AG10803 (cell line): ENCODE results near the gene GPHA2.
"Not testable (repeated sequence)": the region's sequence is repeated elsewhere in the genome, so short reads cannot be mapped to it uniquely, and the experiment has no call there.

Experiments
- DNase-seq: peaks from one replicate; pipeline ENCODE4 v3.0.0; 2010; ENCODE audit warnings: low read depth
- H3K4me3 ChIP-seq: 2 replicates; pipeline ENCODE4 v1.5.1; 2011; ENCODE audit warnings: mild to moderate bottlenecking, low read length, control low read depth
- TF ChIP-seq, protein P1 (sequence below): conservative IDR thresholded peaks from 2 replicates; pipeline ENCODE4 v1.5.1; 2011; ENCODE audit warnings: mild to moderate bottlenecking, low read length, control low read depth, inconsistent platforms

Gene GPHA2, protein sequence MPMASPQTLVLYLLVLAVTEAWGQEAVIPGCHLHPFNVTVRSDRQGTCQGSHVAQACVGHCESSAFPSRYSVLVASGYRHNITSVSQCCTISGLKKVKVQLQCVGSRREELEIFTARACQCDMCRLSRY

DNA sequence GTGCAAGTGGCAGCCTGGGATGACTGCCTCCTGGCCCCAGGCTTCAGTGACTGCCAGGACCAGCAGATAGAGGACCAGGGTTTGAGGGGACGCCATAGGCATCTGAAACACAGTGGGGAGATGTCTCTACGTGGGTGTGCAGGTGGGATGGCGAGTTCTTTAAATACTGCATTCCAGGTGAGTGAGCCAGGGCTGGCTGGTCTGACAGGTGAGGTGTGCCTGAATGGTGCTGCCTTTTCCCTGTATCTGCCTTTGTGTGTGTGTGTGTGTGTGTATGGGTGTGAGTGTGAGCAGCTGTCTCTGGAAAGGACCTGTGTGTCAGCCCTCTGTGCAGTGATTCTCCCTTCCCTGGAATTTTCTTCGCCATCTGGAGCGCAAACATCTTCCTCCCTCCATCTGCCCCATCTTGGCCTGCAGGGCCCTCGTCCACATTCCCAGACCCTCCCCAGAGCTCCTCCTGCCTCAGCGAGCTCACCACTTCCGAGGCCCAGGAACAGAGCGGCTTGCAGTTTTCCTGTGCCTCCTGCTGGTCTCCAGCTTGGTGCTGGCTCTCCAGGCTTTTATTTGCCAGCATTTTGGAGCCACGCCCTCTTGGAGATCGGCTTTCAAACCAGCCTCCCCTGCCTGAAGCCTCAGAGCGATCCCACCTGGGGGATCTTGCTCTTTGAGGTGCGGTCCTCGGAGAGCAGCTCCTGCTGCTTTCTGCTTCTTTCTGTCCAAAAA is at the start of gene GPHA2:
TSS of gene GPHA2 (minus strand) at position 535 of the 723 bp plus-strand sequence. CDS start at position 102, 433 bp downstream.
- peak; percentile 71 for DNase-seq
- H3K4me3 ChIP-seq, result no peak within 1 kb of the TSS
- TF ChIP-seq, protein P1, sequence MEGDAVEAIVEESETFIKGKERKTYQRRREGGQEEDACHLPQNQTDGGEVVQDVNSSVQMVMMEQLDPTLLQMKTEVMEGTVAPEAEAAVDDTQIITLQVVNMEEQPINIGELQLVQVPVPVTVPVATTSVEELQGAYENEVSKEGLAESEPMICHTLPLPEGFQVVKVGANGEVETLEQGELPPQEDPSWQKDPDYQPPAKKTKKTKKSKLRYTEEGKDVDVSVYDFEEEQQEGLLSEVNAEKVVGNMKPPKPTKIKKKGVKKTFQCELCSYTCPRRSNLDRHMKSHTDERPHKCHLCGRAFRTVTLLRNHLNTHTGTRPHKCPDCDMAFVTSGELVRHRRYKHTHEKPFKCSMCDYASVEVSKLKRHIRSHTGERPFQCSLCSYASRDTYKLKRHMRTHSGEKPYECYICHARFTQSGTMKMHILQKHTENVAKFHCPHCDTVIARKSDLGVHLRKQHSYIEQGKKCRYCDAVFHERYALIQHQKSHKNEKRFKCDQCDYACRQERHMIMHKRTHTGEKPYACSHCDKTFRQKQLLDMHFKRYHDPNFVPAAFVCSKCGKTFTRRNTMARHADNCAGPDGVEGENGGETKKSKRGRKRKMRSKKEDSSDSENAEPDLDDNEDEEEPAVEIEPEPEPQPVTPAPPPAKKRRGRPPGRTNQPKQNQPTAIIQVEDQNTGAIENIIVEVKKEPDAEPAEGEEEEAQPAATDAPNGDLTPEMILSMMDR, result peak; percentile 32

DNA sequence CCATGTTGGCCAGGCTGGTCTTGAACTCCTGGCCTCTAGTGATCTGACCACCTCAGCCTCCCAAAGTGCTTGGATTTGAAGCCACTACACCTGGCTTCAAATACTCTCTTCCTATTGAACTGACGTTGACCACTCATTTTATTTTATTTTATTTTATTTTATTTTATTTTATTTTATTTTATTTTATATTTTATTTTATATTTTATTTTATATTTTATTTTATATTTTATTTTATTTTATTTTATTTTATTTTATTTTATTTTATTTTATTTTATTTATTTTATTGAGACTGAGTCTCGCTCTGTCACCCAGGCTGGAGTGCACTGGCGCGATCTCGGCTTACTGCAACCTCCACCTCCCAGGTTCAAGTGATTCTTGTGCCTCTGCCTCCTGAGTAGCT is 47.6 kb upstream of the GPHA2 start:
- not testable (repeated sequence) for H3K4me3 ChIP-seq

DNA sequence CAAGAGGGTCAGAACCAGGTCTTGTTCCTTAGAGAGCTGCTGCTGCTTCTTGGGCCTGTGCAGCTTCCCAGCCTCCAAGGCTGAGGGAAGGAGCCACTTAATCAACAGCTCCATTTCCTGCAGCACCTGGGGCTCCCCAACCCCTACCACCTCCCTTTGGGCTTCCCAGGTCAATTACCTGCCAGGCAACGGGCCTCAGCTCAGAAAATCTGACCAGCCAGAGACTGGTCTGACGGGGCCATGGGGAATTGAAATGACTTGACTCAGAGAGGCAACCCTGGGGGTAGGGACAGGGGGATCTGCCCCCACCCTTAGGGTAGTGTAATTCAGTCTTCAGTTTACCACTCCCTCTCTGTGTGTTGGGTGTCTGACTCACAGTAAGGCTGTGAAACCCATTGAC is 41.0 kb upstream of the GPHA2 start:
- H3K4me3 ChIP-seq, result no peak overlapping the region
- TF ChIP-seq, protein P1, result no peak
- no peak for DNase-seq

More for the DNA sequence above, 47.6 kb upstream of the GPHA2 start:
- not testable (repeated sequence) for DNase-seq

DNA sequence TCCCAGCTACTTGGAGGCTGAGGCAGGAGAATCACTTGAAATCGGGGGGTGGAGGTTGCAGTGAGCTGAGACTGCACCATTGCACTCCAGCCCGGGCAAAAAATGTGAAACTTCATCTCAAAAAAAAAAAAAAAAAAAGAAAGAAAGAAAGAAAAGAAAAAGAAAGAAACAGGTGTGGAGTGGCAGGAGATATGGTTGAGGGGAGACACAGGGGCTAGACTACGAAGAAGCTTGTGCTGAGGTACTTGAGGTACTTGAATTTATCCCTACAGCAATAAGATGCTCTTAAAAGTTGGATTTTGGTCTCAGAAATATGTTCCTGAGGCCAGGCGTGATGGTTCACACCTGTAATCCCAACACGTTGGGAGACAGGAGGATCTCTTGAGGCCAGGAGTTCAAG is 38.4 kb upstream of the GPHA2 start:
- no peak for DNase-seq
- H3K4me3 ChIP-seq, result no peak overlapping the region
- TF ChIP-seq, protein P1, result no peak

DNA sequence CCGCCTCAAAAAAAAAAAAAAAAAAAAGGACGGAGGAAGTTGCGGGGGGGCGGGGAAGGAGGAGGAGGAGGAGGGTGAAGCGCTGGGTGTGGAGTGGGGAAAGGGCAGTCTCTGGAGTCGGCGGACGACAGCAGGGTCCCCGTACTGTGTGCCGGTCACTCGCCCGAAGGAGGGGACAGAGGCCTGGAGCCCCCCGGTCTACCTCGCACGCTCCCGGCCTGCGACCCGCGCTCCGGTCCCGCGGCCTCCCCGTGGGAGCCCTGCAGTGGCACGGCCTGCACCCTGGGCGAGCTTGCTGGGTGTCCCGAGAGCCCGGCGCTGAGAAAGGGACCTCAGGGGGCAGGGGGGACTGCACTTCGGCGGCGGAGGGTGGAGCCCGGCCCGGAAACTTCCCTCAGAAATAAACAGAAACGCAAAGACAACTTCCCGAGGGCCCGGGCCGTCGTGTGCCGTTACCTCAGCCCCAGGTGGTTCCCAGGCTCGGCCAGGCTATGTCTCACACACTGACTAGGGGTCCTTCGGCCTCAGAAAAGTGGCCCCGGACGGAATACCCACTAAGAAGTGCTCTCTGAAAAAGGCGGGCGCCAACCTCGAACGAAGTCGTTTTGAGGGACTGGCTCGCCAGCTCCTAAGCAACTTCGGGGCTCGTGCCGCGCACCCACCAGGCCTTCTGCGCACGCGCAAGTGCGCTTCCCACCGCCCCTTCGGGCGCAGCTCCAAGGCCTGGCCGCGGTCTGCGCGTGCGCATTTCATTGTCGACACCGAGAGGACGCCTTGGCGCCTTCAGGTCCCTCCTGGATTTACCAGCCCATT is 35.9 kb upstream of the GPHA2 start, which contains the start of gene MAJIN:
TSS of gene MAJIN (minus strand) at position 688 of the 813 bp plus-strand sequence. CDS start 12,703 bp downstream, outside the sequence.
- H3K4me3 ChIP-seq, result peak within 1 kb of the TSS; percentile 47
- TF ChIP-seq, protein P1, result no peak
- DNase-seq, result peak; percentile 43

DNA sequence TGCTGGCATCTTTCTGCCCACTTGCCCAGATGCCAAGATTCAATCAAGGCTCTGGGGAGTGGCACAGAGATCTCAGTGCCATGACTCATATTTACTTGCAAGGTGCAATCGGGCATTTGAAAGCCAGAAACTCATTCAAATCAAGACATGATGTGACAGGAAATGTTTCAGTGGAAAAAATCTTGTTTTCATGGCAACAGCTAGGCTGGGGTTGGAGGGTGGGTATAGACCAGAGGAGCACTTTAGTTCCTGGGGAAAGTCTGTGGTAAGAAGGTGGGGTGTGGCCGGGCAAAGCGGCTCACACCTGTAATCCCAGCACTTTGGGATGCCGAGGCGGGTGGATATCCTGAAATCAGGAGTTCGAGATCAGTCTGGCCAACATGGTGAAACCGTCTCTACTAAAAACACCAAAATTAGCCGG is 35.0 kb upstream of the GPHA2 start:
- TF ChIP-seq, protein P1, result no peak
- no peak overlapping the region for H3K4me3 ChIP-seq
- no peak for DNase-seq

DNA sequence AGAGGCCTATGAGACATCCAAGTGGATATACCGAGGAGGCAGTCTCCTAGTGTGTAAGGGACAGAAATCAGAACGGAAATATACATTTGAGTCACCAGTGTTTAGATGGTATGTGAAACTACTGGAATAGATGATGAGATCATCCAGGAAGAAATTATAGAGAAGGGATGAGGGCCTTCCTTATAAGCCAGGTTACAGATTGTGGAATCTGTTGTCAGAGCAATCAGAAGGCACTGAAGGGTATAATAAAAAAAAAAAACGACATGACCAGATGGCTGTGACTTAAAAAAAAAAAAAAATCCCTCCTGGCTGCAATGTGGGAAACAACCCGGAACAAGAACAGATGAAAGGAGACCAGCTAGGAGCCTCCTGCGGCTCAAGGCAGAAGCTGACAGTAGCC is 33.5 kb upstream of the GPHA2 start:
- peak; percentile 9 for DNase-seq
- TF ChIP-seq, protein P1, result no peak
- no peak overlapping the region for H3K4me3 ChIP-seq
